ENCODE results near the gene IRX6. TPM values are rescaled to one million over a fixed set of nuclear protein-coding genes. Genes with fewer than 3 reads are reported as not detected.

The IRX6 gene
- total RNA-seq, 1 donor, result under 0.01 TPM

DNA sequence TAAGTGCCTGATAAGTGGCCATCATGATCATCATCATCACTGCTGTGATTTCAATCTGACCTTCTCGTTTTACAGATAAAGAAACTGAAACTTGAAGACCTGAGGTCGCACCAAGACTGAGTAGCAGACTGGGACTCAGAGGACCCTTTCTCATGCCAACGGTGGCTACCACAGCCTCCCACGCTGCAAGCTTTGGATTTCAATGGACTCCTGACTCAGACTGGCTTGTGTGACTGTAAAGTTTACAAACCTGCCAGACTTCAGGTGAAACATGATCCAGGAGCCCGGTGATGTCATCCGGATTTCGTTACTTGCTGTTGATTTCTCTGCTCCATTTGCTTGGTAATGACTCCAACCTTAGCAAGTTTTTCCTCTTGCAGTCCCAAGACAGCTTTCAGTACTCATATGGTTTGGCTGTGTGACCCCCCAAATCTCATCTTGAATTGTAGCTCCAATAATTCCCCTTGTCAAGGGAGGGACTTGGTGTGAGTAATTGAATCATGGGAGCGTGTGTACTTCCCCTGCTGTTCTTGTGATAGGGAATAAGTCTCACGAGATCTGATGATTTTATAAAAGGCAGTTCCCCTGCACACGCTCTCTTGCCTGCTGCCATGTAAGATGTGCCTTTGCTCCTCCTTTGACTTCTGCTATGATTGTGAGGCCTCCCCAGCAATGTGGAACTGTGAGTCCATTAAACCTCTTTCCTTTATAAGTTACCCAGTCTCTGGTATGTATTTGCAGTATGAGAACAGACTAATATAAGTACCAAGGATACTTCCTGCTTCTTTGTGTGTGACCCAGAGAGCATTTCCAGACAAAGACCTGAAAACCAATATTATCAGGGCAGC lies 26.7 kb upstream of the IRX6 start:
- H3K4me3 ChIP-seq (ENCODE audit: low read length), result no peak overlapping the region
- H3K27me3 ChIP-seq (ENCODE audit: insufficient read depth, low read length), result peaks cover 4% of the 10 kb centered on the region
- H3K9me3 ChIP-seq (ENCODE audit: low read depth, low read length), result no peaks in the 10 kb centered on the region
- no peaks in the 10 kb centered on the region for H3K4me1 ChIP-seq (ENCODE audit: insufficient read depth, low read length)

DNA sequence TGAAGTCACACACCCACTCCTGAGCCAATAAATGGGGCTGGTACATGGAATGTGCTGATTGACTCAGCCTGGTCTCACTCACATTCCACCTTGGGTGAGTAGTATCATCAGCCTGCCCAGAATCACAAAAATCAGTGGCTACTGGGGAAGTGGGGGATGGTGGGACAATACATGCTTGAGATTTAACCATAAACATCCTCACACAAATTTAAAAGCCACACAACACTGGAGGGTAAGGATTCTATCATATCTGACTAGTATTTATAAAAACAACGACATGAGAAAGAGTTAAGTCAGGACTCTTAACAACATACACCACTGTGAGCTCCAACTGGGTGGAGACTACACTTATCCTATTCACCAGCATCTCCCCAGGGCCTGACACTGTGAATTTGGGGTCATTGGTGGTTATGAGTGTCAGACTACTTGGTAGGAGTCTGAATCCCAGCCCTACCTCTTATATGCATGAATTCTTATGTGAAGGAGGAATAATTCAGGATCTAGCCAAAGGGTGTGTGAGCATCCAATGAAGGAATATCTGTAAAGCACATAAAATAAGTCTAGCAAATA lies 26.0 kb upstream of the IRX6 start:
- no peaks in the 10 kb centered on the region for H3K4me1 ChIP-seq (ENCODE audit: insufficient read depth, low read length)
- peaks cover 4% of the 10 kb centered on the region for H3K27me3 ChIP-seq (ENCODE audit: insufficient read depth, low read length)
- H3K4me3 ChIP-seq (ENCODE audit: low read length), result no peak overlapping the region
- no peaks in the 10 kb centered on the region for H3K9me3 ChIP-seq (ENCODE audit: low read depth, low read length)

DNA sequence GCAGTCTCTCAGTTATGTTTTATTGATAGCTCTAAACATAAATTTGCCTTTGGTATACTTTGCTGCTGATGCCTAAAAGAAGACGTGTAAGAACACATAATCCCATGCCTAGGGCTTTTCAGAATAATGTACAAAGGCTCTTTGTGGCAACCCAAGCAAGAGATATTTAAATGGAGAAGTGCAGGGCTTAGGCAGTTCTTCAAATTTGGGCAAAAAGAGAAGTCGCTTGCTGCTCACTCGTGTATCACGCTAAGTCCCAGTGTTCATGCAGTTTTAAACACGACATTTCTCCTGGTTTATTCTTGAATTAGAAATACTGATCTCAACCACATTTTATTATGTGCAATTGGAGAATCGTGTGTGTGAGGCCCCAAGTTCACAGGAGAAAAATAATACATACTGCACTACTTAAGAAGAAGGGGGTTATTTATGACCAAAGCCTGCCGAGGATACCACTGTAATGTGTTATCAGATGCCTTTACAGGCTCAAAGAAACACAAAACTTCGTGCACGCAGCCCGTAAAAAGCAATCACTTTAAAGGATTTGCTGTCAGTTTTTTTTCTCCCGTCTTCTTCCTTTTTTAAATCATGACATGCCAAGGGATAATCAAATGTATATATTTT lies 22.5 kb upstream of the IRX6 start:
- peaks cover 4% of the 10 kb centered on the region for H3K27me3 ChIP-seq (ENCODE audit: insufficient read depth, low read length)
- H3K4me3 ChIP-seq (ENCODE audit: low read length), result no peak overlapping the region
- no peaks in the 10 kb centered on the region for H3K9me3 ChIP-seq (ENCODE audit: low read depth, low read length)
- H3K4me1 ChIP-seq (ENCODE audit: insufficient read depth, low read length), result no peaks in the 10 kb centered on the region

DNA sequence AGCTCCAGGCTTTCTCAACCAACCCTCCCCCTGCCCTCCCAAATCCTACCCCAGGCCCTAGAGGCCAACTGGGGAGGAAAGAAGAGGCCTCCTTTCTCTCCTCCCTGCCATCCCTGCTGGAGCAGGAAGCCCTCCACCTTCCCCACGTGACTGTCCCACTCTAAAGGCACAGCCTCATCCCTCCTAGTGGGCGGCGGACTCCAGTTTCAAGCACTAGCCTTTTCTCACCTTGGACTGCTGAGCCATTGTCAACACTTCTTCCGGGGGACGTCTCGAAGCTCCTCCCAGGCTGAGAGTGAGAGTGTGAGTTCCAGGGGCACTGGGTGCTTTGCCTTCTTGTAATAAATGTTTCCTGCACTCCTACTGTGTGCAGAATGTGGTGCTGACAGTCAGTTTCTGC lies 21.4 kb upstream of the IRX6 start:
- Histone ChIP-seq H3K27me3 (ENCODE audit: insufficient read depth, low read length) (peaks cover 4% of the 10 kb centered on the region), H3K4me3 (ENCODE audit: low read length) (no peak overlapping the region), H3K9me3 (ENCODE audit: low read depth, low read length) (no peaks in the 10 kb centered on the region), H3K4me1 (ENCODE audit: insufficient read depth, low read length) (no peaks in the 10 kb centered on the region)

DNA sequence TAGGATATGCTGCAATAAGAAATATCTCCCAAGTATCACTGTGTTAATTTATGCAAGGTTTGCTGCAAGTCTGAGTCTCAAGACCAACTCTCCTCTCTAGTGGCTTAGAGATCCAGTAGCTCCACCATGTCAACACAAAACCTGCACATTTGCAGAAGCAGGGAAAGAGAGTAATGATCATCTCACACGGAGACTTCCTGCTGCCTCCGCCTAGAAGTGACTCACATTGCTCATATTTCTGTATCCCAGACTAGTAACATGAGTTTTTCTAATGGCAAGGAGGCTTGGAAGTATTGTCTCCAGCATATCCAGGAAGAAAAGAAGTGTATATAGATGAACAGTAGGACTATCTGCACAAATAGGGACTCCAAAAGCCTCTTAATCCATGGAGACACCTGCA lies 15.0 kb upstream of the IRX6 start:
- Histone ChIP-seq H3K27me3 (ENCODE audit: insufficient read depth, low read length) (no peaks in the 10 kb centered on the region), H3K4me3 (ENCODE audit: low read length) (no peak overlapping the region), H3K9me3 (ENCODE audit: low read depth, low read length) (no peaks in the 10 kb centered on the region), H3K4me1 (ENCODE audit: insufficient read depth, low read length) (no peaks in the 10 kb centered on the region)

DNA sequence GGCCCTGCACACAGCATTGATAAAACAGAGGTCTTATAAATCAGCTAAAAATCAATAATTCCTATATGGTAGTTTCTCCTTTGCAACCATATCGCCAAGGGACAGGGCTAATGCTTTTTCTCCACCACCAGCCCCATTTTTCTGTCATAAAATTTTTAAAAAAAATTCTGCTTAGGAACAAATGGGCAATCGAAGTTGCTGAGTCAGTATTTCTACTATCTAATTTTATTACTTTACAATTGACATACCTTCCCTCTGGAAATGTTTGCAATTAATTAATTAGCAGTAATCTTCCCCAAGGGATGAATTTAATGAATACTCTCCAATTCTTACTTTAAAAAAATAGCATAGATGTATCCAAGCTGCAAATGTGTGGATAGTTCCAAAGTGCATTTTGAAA lies 1.7 kb upstream of the IRX6 start:
- Histone ChIP-seq H3K4me1 (ENCODE audit: insufficient read depth, low read length) (no peaks in the 10 kb centered on the region), H3K27me3 (ENCODE audit: insufficient read depth, low read length) (peaks cover 57% of the 10 kb centered on the region), H3K4me3 (ENCODE audit: low read length) (no peak overlapping the region), H3K9me3 (ENCODE audit: low read depth, low read length) (no peaks in the 10 kb centered on the region)

DNA sequence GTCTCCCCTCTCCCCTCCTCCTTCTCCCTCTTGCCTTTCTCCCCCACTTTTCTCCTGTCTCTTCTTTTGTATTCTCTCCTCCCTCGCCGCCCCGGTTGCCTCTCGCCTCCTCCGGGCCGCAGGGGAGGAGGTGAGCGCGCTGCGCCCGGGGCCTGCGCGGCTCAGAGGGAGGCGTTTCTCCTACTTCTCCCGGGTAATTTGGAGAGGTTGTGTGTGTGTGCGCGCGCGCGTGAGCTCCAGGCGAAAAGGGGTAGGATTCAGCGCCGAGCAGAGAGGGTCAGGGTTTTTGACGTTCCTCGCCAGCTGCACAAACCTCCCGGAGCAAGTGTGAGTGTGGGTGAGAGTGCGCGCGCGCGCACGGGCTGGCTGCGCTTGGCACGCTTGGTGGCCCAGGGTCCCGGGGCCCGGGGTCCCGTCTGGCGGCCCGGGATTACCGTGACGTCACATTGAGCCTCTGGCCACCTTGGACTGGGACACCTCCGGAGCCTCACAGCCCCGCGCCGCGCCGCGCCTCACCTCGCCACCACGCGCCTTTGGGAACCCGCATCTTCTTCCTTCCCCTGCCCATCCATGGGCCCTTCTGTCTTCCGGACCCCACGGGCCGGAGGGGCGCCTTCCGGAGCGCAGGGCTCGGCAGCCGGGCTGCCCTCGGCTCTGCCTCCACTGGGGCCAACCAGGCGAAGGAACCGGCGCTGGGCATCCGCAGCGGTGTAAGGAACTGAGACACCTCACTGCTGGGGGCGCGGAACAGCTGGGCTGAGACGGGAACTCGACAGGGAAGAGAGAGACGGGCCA lies 479 bp downstream of the IRX6 start:
- H3K27me3 ChIP-seq (ENCODE audit: insufficient read depth, low read length), result peaks cover 69% of the 10 kb centered on the region
- H3K4me1 ChIP-seq (ENCODE audit: insufficient read depth, low read length), result no peaks in the 10 kb centered on the region
- no peak overlapping the region for H3K4me3 ChIP-seq (ENCODE audit: low read length)
- H3K9me3 ChIP-seq (ENCODE audit: low read depth, low read length), result no peaks in the 10 kb centered on the region

DNA sequence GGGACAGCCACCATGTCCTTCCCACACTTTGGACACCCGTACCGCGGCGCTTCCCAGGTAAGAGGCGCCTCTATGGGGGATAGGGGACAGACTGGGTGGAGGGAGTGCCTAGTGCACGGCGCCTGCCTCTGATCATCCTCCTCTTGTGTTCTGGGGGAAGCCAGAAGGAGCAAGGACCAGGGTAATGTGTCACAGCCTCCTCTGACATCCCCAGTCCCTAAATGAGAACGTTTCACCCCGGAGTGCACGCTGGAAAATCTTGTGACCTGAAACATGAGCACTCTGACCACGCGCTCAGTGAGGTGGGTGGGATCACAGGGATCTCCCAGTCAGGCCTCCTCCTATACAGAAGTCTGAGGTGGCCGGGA lies 1.1 kb downstream of the IRX6 start:
- Histone ChIP-seq H3K4me1 (ENCODE audit: insufficient read depth, low read length) (no peaks in the 10 kb centered on the region), H3K27me3 (ENCODE audit: insufficient read depth, low read length) (peaks cover 72% of the 10 kb centered on the region), H3K9me3 (ENCODE audit: low read depth, low read length) (no peaks in the 10 kb centered on the region)

DNA sequence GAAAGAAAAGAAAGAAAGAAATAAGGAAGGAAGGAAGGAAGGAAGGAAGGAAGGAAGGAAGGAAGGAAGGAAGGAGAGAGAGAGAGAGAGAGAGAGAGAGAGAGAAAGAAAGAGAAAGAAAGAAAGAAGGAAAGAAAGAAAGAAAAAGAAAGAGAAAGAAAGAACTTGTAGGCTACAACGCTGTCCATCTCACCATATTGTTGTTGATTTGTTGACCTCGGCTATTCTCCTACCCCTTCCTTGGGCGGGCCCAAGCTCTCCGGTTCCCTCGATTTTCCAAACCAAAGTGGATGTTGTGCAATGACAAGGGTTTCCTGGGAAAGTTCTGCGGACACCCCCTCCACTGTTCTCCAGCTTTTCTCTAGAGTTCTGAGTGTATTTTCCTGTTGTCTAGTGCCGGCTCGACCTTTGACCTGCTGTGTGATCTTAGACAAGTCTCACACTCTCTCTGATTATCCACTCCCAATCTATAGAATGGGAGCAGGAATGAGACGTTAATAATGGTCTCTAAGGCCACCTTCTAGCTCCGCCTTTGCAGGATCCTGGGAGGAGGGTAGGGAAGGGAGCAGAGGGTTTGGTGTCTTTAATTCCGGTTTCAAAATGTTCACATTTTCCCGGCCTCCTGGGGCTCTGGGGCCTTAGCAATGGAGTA lies 1.6 kb downstream of the IRX6 start:
- Histone ChIP-seq H3K9me3 (ENCODE audit: low read depth, low read length) (no peaks in the 10 kb centered on the region), H3K27me3 (ENCODE audit: insufficient read depth, low read length) (peaks cover 72% of the 10 kb centered on the region), H3K4me3 (ENCODE audit: low read length) (no peak overlapping the region), H3K4me1 (ENCODE audit: insufficient read depth, low read length) (no peaks in the 10 kb centered on the region)

More for the DNA sequence above, 1.1 kb downstream of the IRX6 start:
- H3K4me3 ChIP-seq (ENCODE audit: low read length), result no peak overlapping the region

DNA sequence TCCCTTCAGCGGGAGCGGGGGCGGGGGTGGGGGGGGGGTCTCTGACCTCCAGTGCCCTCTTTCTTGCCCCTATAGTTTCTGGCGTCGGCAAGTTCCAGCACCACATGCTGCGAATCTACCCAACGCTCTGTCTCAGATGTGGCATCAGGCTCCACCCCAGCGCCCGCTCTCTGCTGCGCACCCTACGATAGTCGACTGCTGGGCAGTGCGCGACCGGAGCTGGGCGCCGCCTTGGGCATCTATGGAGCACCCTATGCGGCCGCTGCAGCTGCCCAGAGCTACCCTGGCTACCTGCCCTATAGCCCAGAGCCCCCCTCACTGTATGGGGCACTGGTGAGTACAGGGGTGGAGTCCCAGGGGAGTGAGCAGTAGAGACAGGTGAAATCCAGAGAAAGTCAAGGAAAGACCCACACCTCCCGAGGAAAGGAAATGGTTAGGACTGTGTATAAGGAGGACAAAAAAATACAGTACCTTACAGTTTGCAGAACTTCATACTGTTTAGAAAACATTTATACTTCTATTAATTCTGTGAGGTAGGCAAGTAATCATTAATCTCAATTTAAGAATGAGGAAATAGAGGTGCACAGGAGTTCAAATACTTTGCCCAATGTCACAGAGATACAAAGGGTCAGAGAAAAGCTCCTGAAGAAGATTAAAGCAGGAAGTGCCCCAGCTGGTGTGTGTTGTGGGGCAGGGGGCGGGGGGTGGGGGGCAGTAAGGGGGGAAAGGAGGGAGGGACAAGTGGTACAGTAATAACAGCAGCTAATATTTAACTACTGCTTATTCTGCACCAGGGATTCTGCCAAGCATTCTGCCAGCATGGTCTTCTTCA lies 2.5 kb downstream of the IRX6 start:
- Histone ChIP-seq H3K27me3 (ENCODE audit: insufficient read depth, low read length) (peaks cover 77% of the 10 kb centered on the region), H3K4me1 (ENCODE audit: insufficient read depth, low read length) (no peaks in the 10 kb centered on the region), H3K9me3 (ENCODE audit: low read depth, low read length) (no peaks in the 10 kb centered on the region), H3K4me3 (ENCODE audit: low read length) (no peak overlapping the region)

DNA sequence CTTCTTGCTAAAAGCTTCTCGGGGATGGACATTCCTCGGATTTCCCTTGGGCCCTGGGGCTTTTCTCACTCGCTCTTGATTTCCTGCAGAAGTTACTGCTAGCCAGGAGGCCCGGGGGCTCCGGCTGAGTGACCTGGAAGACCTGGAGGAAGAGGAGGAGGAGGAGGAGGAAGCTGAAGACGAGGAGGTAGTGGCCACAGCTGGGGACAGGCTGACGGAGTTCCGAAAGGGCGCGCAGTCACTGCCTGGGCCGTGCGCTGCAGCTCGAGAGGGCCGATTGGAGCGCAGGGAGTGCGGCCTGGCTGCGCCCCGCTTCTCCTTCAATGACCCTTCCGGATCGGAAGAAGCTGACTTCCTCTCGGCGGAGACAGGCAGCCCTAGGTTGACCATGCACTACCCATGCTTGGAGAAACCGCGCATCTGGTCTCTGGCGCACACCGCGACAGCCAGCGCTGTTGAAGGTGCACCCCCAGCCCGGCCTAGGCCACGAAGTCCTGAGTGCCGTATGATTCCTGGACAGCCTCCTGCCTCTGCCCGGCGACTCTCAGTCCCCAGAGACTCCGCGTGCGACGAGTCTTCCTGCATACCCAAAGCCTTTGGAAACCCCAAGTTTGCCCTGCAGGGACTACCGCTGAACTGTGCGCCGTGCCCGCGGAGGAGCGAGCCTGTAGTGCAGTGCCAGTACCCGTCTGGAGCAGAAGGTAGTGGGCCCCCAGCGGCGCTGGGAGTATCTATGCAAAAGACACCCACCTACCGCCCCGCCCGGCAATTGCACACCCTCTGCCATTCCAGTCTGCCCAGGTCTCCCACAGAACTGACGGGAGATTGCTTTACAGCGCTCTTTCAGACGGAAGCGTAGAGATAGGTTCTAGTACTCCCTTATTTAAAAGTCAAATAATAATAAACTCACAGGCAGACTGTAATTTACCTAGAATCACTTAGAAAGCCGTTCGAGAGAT lies 4.9 kb downstream of the IRX6 start:
- no peaks in the 10 kb centered on the region for H3K9me3 ChIP-seq (ENCODE audit: low read depth, low read length)
- peaks cover 76% of the 10 kb centered on the region for H3K27me3 ChIP-seq (ENCODE audit: insufficient read depth, low read length)
- no peak overlapping the region for H3K4me3 ChIP-seq (ENCODE audit: low read length)
- H3K4me1 ChIP-seq (ENCODE audit: insufficient read depth, low read length), result no peaks in the 10 kb centered on the region

DNA sequence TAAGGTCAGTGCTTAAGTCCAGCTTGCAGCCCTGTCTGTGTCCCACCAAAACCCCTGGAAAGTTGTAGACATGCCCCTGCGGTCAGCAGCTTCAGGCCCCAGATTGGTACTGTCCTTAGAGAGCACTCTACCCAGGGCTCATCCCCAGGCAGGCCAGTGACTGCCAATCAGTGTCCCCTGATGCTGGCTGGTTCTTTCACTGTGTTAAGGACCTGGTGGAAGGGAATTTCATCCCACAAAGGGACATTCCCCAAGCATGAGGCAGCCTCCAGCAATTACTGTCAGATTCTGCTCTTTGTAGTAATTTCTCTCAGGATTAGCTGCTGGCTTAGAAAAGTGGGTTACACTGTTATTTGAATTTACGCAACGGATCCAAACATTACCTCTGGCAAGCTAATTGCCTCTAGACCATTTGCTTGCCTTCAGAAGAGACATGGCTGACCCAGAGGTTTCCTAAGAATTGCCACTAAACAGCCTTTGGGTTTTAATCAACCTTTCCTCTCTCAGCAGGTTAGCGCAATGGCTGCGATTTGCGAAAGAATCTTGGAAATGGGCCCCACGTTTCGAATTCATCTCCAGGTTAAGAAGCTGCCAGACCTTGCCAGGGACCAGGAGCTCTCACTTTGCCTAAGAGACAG lies 5.9 kb downstream of the IRX6 start:
- Histone ChIP-seq H3K9me3 (ENCODE audit: low read depth, low read length) (no peaks in the 10 kb centered on the region), H3K4me1 (ENCODE audit: insufficient read depth, low read length) (no peaks in the 10 kb centered on the region), H3K4me3 (ENCODE audit: low read length) (no peak overlapping the region), H3K27me3 (ENCODE audit: insufficient read depth, low read length) (peaks cover 71% of the 10 kb centered on the region)

Data from mononuclear cell (primary cell).